HEK293 (cell line): ENCODE results near the gene HIGD2A.

Source experiments
- CTCF ChIA-PET: fragments of 350-600 bp; formaldehyde crosslinking; extraction: SDS; loops from one replicate; lab custom pipeline; 2021; ENCODE audit warnings: antibody characterized with exemption; lab: Yijun Ruan, JAX
- POLR2A ChIA-PET: fragments of 300-600 bp; formaldehyde crosslinking; extraction: SDS; loops from one replicate; lab custom pipeline; 2020; ENCODE audit warnings: antibody characterized with exemption, inconsistent platforms; lab: Yijun Ruan, JAX
- H3K27ac ChIP-seq: fragments of 200-500 bp; sonication (Bioruptor generic); 2 replicates; pipeline ENCODE4 v1.5.1; 2014; ENCODE audit warnings: low read depth, low read length, control low read depth, inconsistent platforms; ENCODE audit errors: extremely low read depth
- H3K36me3 ChIP-seq, 2 experiments: fragments of 200-500 bp in 1 of 2; sonication (Bioruptor generic) in 1 of 2; 1 replicate in 1 of 2; 2 replicates in 1 of 2; pipeline ENCODE4 v1.5.1; 2014 to 2017; ENCODE audit warnings: inconsistent platforms in 2 of 2, low read length in 2 of 2; ENCODE audit not compliant: control insufficient read depth in 2 of 2, insufficient read depth in 1 of 2
- H3K4me1 ChIP-seq: fragments of 200-500 bp; sonication (Bioruptor generic); 2 replicates; pipeline ENCODE4 v1.5.1; 2014; ENCODE audit warnings: mild to moderate bottlenecking, low read length, inconsistent platforms; ENCODE audit not compliant: control insufficient read depth, insufficient read depth
- H3K4me3 ChIP-seq: 2 replicates; pipeline ENCODE4 v1.5.1; 2011; ENCODE audit warnings: low read depth, mild to moderate bottlenecking, control low read depth, low read length, moderate library complexity
- H3K9me3 ChIP-seq: fragments of 200-500 bp; sonication (Bioruptor generic); 2 replicates; pipeline ENCODE4 v1.5.1; 2014; ENCODE audit warnings: low read depth, low read length, inconsistent platforms; ENCODE audit not compliant: control insufficient read depth, insufficient read depth
- ELK4 ChIP-seq: IDR thresholded peaks from 2 replicates; pipeline ENCODE4 v1.6.1; 2011; ENCODE audit warnings: mild to moderate bottlenecking, low read depth, low read length, borderline replicate concordance
- HOXA7 ChIP-seq: sonication (generic); formaldehyde crosslinking; IDR thresholded peaks from 2 replicates; pipeline ENCODE4 v1.8.1; 2022; ENCODE audit warnings: missing genetic modification reagents, borderline replicate concordance
- SCRT2 ChIP-seq: fragments of 450-650 bp; formaldehyde crosslinking; IDR thresholded peaks from 2 replicates; pipeline ENCODE4 v1.5.1; 2016; ENCODE audit warnings: missing biosample characterization, missing genetic modification characterization
- SETDB1 ChIP-seq: IDR thresholded peaks from one replicate; pipeline ENCODE4 v1.6.1; 2017; ENCODE audit warnings: mild to moderate bottlenecking, low read length, moderate library complexity, mixed read lengths; ENCODE audit not compliant: insufficient read length
- YY1 ChIP-seq: fragments of 450-650 bp; formaldehyde crosslinking; IDR thresholded peaks from 2 replicates; pipeline ENCODE4 v1.5.1; 2018; ENCODE audit warnings: missing biosample characterization, missing genetic modification characterization
- ZNF112 ChIP-seq: fragments of 450-650 bp; formaldehyde crosslinking; IDR thresholded peaks from 2 replicates; pipeline ENCODE4 v1.5.0; 2017; ENCODE audit warnings: missing biosample characterization, missing genetic modification characterization
- ZNF133 ChIP-seq: fragments of 450-650 bp; formaldehyde crosslinking; IDR thresholded peaks from 2 replicates; pipeline ENCODE4 v1.5.1; 2016; ENCODE audit warnings: missing biosample characterization, missing genetic modification characterization
- ZNF202 ChIP-seq: fragments of 450-650 bp; formaldehyde crosslinking; IDR thresholded peaks from 2 replicates; pipeline ENCODE4 v1.5.1; 2016; ENCODE audit warnings: missing biosample characterization, missing genetic modification characterization, borderline replicate concordance
- ZNF214 ChIP-seq: fragments of 450-650 bp; formaldehyde crosslinking; IDR thresholded peaks from 2 replicates; pipeline ENCODE4 v1.5.1; 2017; ENCODE audit warnings: missing biosample characterization, mild to moderate bottlenecking, missing genetic modification characterization, borderline replicate concordance
- ZNF221 ChIP-seq: fragments of 450-650 bp; formaldehyde crosslinking; IDR thresholded peaks from 2 replicates; pipeline ENCODE4 v1.5.1; 2017; ENCODE audit warnings: missing biosample characterization, missing genetic modification characterization, borderline replicate concordance
- ZNF23 ChIP-seq: fragments of 450-650 bp; formaldehyde crosslinking; IDR thresholded peaks from 2 replicates; pipeline ENCODE4 v1.5.1; 2016; ENCODE audit warnings: missing biosample characterization, missing genetic modification characterization, borderline replicate concordance
- ZNF266 ChIP-seq: fragments of 450-650 bp; formaldehyde crosslinking; IDR thresholded peaks from 2 replicates; pipeline ENCODE4 v1.5.1; 2016; ENCODE audit warnings: missing biosample characterization, missing genetic modification characterization, low read depth
- ZNF311 ChIP-seq: fragments of 450-650 bp; formaldehyde crosslinking; IDR thresholded peaks from 2 replicates; pipeline ENCODE4 v1.5.1; 2017; ENCODE audit warnings: missing biosample characterization, missing genetic modification characterization, borderline replicate concordance
- ZNF530 ChIP-seq: fragments of 450-650 bp; formaldehyde crosslinking; IDR thresholded peaks from 2 replicates; pipeline ENCODE4 v1.5.1; 2016; ENCODE audit warnings: low read depth, missing biosample characterization, missing genetic modification characterization
- ZNF561 ChIP-seq: fragments of 450-650 bp; IDR thresholded peaks from 2 replicates; pipeline ENCODE4 v1.5.1; 2018; ENCODE audit warnings: missing biosample characterization, missing genetic modification characterization, borderline replicate concordance
- ZNF621 ChIP-seq: fragments of 450-650 bp; formaldehyde crosslinking; IDR thresholded peaks from 2 replicates; pipeline ENCODE4 v1.5.1; 2017; ENCODE audit warnings: missing biosample characterization, missing genetic modification characterization
- ZNF623 ChIP-seq: fragments of 450-650 bp; formaldehyde crosslinking; IDR thresholded peaks from 2 replicates; pipeline ENCODE4 v1.5.1; 2016; ENCODE audit warnings: missing biosample characterization, missing genetic modification characterization
- ZNF664 ChIP-seq: fragments of 450-650 bp; formaldehyde crosslinking; IDR thresholded peaks from 2 replicates; pipeline ENCODE4 v1.5.1; 2016; ENCODE audit warnings: missing biosample characterization, missing genetic modification characterization
- ZNF707 ChIP-seq: fragments of 450-650 bp; formaldehyde crosslinking; IDR thresholded peaks from 2 replicates; pipeline ENCODE4 v1.5.1; 2016; ENCODE audit warnings: missing biosample characterization, missing genetic modification characterization
- ZNF777 ChIP-seq: fragments of 450-650 bp; formaldehyde crosslinking; IDR thresholded peaks from 2 replicates; pipeline ENCODE4 v1.5.1; 2017; ENCODE audit warnings: missing biosample characterization, missing genetic modification characterization, borderline replicate concordance
- ZSCAN30 ChIP-seq: fragments of 450-650 bp; IDR thresholded peaks from 2 replicates; pipeline ENCODE4 v1.5.1; 2018; ENCODE audit warnings: missing biosample characterization, mild to moderate bottlenecking, missing genetic modification characterization, moderate library complexity
- TF ChIP-seq, protein P1 (sequence below): fragments of 450-650 bp; formaldehyde crosslinking; IDR thresholded peaks from 2 replicates; pipeline ENCODE4 v1.5.1; 2016; ENCODE audit warnings: missing biosample characterization, missing genetic modification characterization

HIGD2A gene

DNA sequence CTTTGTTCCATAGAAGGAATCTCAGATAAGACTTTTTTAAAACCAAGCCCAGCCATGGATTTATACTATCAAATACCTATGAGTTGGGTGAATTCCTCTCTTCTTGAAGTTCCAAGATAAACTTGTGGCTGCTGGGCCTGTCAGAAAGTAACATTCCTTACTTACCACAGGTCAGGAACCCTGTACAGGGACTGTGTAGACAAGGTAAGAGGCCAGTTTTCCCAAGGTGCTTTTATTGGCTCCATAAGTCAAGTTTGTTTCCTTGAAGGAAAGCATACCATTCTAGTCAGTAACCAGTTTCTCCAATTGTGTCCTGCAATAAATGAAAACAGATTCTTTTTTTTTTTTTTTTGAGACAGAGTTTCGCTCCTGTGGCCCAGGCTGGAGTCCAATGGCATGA is 36.6 kb downstream of the HIGD2A start:
- TF ChIP-seq ZNF23: no peak
- TF ChIP-seq ZNF664: no peak
- no peak for TF ChIP-seq ELK4
- TF ChIP-seq ZNF214 (tag by site-specific recombination): no peak
- no peak for TF ChIP-seq ZNF707 (tag by site-specific recombination)
- TF ChIP-seq YY1 (tag by site-specific recombination): no peak
- no peak for TF ChIP-seq ZNF777
- TF ChIP-seq ZNF221 (tag by site-specific recombination): no peak
- no peak for TF ChIP-seq ZNF621
- TF ChIP-seq ZNF133 (tag by site-specific recombination): no peak
- TF ChIP-seq, protein P1, sequence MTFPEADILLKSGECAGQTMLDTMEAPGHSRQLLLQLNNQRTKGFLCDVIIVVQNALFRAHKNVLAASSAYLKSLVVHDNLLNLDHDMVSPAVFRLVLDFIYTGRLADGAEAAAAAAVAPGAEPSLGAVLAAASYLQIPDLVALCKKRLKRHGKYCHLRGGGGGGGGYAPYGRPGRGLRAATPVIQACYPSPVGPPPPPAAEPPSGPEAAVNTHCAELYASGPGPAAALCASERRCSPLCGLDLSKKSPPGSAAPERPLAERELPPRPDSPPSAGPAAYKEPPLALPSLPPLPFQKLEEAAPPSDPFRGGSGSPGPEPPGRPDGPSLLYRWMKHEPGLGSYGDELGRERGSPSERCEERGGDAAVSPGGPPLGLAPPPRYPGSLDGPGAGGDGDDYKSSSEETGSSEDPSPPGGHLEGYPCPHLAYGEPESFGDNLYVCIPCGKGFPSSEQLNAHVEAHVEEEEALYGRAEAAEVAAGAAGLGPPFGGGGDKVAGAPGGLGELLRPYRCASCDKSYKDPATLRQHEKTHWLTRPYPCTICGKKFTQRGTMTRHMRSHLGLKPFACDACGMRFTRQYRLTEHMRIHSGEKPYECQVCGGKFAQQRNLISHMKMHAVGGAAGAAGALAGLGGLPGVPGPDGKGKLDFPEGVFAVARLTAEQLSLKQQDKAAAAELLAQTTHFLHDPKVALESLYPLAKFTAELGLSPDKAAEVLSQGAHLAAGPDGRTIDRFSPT: no peak
- TF ChIP-seq ZSCAN30 (tag by site-specific recombination): no peak
- no peak for TF ChIP-seq SCRT2
- TF ChIP-seq ZNF311 (tag by site-specific recombination): no peak
- no peak for TF ChIP-seq HOXA7 (CRISPR knock-in tag)
- no peak for TF ChIP-seq ZNF266
- TF ChIP-seq ZNF112 (tag by site-specific recombination): no peak
- POLR2A ChIA-PET: no interaction called here
- Histone ChIP-seq H3K4me1 (no peaks in the 10 kb centered on the region), H3K4me3 (no peak overlapping the region), H3K36me3 (no peaks in the 10 kb centered on the region), H3K9me3 (no peaks in the 10 kb centered on the region), H3K27ac (no peak overlapping the region)
- CTCF ChIA-PET: no interaction called here

- Histone ChIP-seq H3K36me3 (no peaks in the 10 kb centered on the region), H3K27ac (no peak overlapping the region), H3K9me3 (no peaks in the 10 kb centered on the region), H3K4me3 (no peak overlapping the region), H3K4me1 (no peaks in the 10 kb centered on the region)
- ChIA-PET POLR2A (no interaction called here), CTCF (interaction anchor here (0.8 to 1.5 kb wide), 2 partner anchors 9 to 23 kb away, joined by 4 read pairs; partner anchors contain the start of gene CLTB)
- TF ChIP-seq SETDB1: peak; percentile 92
- TF ChIP-seq ZNF202: no peak
These were observed 37.2 kb downstream of the HIGD2A start for GRCh38 chr5:176425791-176426190.

DNA sequence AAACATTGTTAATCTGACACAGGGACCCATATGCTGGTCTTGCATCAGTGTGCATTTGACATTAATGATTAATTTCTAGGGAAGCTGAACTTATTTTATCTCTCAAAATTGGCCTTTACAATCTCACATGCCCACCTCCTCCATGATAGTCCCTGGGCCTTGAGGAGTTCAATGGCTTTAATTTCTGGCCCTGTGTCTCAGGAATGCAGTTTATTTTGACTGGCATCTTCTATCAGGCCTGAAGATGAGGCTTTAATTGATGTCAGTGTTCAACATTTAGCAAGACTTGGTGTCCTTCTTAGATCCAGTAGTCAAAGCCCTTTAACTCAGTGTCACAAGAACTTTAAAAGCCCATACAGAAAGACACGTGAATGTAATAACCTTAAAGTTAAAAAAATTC is 38.3 kb downstream of the HIGD2A start:
- H3K4me1 ChIP-seq: no peaks in the 10 kb centered on the region
- no peak for TF ChIP-seq ZNF623 (tag by site-specific recombination)
- TF ChIP-seq ZNF221 (tag by site-specific recombination): no peak
- no peak for TF ChIP-seq ZNF530
- no peak for TF ChIP-seq ZNF561 (tag by site-specific recombination)
- H3K9me3 ChIP-seq: no peaks in the 10 kb centered on the region
- H3K36me3 ChIP-seq: no peaks in the 10 kb centered on the region
- POLR2A ChIA-PET: no interaction called here
- CTCF ChIA-PET: interaction anchor here (0.8 to 1.5 kb wide), 2 partner anchors 10 to 22 kb away, joined by 4 to 7 read pairs; partner anchors contain the start of gene CLTB
- no peak overlapping the region for H3K27ac ChIP-seq
- no peak overlapping the region for H3K4me3 ChIP-seq
